HG02759 (cell line): ENCODE measurements around the gene CABCOCO1.

Experiments used
- ATAC-seq: cut with Tn5 transposase; IDR thresholded peaks from one replicate; pipeline ENCODE4 v1.9.1; 2021; ENCODE audit warnings: mild to moderate bottlenecking, moderate library complexity; ENCODE audit not compliant: unreplicated experiment

Gene CABCOCO1, protein sequence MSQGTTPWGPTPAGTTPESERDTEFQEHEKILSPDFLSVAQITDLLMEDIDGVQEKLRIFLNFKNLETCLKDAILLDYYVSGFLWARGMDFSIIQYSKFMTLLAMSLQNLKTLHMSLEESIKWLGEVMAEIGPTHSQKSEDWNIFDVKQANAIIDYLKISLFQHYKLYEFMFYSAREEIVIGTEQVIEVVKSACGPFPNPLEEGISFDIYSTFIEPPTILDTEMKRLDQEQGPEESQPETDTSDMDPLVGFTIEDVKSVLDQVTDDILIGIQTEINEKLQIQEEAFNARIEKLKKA

DNA sequence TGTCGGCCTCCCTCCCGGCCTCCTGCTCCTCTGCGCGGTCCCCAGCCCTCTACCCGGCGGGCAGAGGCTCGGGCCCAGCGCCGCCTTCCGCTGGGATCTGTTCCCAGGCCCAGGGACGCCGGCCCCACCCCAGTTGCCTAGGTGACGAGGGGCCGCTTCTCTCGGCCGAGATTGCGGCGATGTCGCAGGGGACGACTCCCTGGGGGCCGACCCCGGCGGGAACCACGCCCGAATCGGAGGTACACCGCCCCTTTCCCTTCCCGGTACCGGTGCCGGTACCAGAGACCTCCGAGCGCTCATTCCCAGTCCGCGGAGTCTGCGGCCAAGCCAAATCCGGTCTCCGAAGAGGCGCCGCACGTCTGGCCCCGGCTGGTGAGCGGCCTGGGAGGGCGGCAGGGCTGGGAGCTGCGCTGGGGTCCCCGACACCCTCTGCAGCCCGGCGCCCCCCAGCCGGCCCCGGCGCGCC is at the start of gene CABCOCO1:
TSS of gene CABCOCO1 (plus strand) at position 136 of the 466 bp plus-strand sequence. CDS start at position 180, 44 bp downstream.
- ATAC-seq: no peak

DNA sequence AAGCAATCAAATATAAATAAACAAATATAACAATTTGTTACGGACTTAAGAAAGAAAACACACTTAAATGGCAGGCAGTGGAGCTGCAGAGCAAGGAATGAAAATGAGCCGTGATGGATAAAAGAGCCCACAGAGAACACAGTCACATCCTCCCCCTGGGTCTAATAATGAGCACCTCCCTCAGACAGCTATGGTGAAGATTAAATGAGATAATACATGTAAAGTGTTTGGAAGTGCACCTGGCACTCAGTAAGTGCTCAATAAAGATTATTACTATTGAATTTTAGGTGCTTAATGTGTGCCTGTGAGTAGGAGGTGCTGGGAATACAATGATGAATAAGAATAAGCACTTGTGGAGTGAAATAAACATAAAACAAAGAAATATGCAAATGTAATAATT is 49.1 kb upstream of the CABCOCO1 start:
- no peak for ATAC-seq

DNA sequence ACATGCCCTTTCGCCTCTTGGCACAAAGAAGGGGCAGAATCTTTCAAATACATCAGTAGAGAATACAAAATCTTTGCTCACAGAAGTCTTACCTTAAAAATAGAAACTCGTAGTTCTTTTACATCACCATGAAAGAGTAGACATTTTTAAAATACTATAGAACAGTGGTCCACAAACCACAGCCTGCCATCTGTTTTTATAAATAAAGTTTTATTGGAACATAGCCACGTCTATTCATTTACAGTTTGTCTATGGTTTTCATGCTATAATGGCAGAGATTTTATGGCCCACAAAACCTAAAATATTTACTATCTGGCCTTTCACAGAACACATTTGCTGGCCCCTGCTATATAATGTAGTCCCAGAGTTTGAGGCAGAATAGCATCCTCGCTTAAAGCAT is 46.1 kb upstream of the CABCOCO1 start:
- ATAC-seq: no peak

DNA sequence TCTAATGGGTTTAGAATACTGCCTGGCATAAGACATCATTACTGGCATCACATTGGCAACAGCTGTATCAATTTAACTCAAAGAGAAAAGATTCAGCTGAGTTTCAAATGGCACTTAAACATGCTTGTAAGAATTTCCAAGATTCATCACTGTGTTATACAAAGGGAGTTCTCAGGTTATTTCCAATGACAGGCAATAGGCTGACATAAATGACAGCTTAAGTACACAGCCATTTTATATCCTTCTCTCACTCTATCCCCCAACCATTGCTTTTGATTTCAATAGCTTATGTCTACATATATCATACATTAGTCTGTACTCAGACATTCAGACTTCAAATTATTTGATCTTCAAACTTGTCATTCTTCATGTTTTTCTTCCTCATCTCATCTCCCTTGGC is 45.5 kb upstream of the CABCOCO1 start:
- ATAC-seq: no peak

DNA sequence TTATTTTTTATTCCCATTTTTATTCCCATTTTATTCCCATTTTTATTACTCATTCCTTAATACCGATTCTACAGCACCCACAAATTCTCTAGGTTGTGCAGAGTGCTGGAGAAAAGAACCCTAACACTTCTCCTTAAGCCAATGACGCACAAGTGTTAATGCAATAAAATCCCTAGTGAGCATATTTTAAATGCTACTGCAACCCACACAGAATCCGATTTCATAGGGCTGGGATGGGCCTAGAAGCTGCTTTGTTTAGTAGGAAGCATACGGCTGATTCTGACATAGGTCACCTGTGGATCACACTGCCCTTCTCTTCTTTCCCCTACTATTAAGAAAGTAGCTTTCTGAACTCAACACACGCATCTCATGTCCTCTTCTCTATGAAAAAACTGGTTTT is 45.1 kb upstream of the CABCOCO1 start:
- no peak for ATAC-seq

DNA sequence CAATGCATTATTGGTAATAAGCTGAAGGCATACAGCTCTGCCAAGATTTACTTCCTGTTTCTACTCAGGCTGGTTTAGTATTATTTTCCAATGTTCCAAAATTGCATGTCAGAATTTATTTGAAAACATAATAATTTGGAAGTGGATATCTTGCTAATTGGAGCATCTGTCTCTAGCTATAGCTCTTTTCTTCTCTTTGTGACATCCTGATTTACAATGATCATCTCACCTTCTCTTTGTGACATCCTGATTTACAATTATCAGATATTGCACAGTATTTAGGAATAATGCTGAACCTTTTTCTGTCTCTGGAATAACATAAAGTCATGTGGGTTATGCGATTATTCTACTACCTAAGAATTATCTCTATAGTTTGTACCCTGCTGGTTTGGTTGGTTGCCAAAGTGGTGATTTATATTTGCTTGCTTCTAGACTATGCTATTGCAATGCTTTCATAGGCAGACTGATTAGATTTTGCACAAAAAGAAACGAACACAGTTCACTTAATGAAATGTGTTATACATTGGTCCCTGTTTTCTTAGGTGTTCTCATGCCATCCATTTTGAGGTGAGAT is 44.3 kb upstream of the CABCOCO1 start:
- no peak for ATAC-seq

DNA sequence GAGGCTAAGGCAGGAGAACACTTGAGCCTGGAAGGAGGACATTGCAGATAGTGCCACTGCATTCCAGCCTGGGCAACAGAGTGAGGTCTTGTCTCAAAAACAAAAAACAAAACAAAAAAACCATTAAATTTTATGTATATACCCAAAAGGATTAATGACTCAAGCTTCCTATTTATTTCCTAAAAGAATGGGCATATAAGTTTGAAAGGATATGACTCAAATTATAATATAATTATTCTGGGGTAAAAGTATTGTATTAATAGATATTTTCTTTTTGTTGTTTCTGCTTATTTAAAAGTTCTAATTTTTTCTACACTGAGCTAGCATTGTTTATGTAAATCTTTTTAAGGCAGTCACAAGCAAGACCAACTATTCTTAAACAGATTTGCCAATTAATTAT is 42.2 kb upstream of the CABCOCO1 start:
- no peak for ATAC-seq

DNA sequence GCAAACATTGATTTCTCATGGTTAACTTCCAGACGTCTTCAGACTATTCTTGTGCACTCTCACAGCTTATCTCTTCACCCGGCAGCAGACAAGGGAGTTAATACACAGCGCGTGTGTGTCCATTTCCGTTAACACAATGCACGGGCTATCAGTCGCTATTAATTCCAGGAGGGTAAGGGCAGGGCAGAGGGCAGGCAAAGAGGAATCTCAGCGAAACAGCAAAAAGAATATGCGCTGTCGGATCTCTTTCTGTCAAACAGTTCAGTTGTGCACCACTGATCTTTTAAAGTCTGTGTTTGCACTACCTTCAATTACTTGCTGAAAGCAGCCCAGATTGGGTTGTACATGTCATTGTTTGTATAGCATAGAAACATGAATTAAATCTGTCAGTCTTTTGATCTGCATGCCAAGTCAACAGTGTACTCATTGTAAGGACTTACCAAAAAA is 41.1 kb upstream of the CABCOCO1 start:
- ATAC-seq: no peak

DNA sequence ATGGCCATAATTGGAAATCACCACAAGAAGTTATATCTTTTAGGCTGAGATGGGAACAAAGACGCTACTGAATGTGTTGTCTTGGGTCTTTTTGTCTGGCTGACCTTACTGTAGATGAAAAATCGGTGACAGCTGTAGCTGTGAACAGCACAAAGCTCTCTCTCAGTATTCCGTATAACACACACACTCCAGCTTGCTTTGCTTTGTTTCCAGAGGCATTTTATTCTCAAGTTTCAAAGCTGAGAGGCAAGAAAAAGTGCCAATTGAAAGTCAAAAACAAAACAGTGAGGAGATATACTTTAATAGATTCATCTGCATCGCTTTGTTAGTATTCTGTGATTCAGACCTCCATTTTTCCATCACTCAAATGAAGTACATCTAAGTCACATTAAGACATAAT is 39.6 kb upstream of the CABCOCO1 start:
- no peak for ATAC-seq

DNA sequence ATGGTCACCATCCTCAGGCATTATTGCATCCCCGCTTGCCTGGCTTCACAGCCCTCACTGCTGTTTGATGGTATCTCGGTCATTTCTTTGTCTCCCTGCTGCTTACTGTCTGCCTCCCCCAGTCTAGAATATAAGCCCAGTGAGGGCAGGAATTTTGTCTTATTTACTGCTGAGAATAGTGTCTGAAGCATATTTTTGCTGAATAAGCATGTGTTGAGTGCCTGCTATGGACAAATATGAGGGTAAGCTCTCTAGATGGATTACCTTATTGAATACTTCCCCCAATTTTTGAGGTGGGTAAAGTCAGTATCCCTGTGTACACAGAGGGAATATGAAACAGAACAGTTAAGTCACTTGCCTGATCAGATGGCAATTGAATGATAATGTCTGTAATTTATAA is 36.5 kb upstream of the CABCOCO1 start:
- ATAC-seq: no peak

DNA sequence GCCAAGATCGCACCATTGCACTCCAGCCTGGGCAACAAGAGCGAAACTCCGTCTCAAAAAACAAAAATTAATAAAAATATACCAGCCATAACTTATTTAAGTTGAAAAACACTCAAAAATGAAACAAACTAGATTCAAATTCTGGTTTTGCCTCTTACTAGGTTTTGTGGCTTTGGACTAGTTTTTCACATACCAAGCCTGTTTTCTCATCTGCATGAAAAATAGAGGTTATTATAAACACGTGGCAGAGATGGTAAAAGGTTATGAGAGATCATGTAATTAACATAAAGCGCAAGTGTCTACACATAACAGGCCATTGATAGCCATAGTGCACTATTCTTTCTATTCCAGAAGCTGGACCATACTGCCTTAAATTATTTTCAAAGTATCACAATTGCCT is 35.5 kb upstream of the CABCOCO1 start:
- ATAC-seq: no peak

DNA sequence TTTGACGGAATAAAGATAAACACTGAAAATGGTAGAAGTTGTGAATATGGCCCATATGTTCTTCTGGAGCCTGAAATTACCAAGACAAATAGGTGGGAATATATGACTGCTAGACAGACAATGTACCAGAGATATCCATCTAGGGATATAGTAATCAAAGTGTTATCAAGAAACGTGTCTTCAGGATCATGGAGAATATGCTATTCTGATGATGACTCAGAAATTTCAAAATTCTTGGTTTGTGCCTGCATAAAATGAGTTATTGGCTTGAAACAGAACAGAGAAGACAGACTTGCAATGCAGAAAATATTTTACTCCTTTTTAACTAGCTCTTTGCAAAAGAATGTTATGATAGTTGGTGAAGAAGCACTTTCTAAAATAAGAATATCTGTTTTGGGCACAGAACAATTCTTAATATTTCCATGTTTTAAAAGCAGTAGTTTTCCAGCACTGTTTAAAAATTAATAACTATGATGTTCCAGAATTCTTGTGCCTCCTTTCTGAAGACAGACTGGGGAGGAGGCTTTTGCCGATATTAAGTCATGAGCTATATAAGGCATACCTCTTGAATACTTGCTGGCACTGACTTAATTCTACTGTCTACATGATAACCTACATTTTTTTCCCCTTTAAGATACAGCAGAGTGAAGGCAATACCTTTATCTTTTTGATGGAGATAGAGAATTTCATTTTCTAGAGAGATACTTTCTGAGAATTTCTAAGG is 34.4 kb upstream of the CABCOCO1 start:
- no peak for ATAC-seq

DNA sequence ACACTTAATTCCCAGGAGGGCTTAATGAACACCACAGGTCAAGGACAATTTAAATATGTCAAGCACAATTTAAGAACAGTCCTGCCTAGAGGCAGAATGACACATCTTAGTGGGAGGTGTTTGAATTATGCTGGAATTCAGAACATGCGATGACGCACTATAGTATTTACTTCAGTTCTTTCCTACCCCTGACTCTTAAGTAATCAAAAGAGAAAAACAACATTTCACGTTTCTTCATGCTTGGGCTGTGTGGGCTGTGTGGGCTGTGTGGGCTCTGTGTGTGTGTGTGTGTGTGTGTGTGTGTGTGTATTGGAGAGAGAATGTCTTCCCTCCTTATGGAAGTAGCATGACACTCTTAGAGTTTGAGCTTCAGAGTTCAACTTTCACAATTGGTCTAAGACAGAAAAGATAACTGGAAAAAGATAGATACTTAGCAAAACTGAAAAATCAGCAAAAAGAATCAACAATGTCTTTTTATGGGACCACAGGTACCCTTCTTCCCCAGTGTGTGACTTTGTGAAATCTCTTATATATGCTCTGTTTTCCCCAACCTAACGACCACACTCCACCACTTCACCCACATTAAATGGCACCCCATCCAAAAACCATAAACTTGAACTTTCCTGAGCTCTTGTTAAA is 33.7 kb upstream of the CABCOCO1 start:
- ATAC-seq: no peak

DNA sequence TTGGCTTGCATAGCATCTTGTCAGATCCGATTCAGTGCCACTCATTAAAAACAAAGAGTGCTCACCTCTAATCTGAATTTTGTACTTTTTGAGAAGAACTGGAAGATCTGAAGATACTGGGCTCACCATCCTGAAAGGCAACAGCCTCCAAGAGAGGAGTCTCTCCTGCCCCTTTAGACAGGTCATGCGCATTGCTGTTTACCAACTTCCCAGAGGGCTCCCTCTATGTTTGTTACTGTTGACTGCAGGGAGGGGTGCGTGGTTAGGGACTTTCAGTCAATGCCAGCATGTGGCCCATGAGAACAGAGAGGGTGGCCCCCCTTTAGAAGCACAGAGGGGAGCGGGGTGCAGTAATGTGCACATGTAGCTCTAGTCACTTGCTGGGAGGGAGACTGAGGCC is 33.2 kb upstream of the CABCOCO1 start:
- no peak for ATAC-seq

DNA sequence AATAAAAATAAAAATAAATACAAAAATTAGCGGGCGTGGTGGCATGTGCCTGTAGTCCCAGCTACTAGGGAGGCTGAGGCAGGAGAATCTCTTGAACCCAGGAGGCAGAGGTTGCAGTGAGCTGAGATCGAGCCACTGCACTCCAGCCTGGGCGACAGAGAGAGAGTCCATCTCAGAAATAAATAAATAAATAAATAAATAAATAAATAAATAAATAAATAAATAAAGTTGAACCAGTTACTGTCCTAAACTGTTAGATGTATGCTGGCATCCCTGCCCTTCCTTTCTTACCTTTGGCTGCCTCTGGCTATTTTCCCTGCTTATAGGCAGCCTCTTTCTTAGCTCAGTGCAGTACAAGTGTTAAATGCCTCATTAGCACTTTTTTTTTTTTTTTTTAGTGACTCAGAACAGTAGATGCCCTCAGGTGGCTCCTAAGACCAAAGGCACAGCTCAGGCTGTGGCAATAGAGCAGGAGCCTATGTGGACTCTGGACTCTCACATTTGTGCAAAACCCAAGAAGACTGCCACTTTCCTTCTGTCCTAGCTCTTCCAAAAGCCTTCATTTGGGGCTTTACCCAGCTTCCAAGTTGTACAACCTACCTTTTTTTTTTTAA is 30.6 kb upstream of the CABCOCO1 start:
- ATAC-seq: no peak

DNA sequence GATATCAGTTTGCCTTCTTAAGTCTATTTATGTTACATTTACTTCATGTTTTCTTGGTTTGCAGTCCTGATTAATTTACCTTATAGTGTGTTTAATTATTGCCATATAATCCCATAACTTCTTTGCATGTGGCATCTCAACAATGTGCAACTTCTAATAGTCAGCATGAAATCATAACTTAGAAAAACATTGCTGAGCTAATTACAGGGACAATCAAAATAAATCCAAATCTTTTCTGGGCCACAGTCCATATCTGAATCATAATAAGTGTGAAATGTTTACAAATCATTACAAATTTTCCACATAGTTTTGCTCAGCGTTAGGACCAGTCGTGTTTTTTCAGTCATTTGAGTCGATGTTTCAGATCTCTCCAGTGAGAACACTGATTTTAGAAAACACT is 29.1 kb upstream of the CABCOCO1 start:
- ATAC-seq: no peak

DNA sequence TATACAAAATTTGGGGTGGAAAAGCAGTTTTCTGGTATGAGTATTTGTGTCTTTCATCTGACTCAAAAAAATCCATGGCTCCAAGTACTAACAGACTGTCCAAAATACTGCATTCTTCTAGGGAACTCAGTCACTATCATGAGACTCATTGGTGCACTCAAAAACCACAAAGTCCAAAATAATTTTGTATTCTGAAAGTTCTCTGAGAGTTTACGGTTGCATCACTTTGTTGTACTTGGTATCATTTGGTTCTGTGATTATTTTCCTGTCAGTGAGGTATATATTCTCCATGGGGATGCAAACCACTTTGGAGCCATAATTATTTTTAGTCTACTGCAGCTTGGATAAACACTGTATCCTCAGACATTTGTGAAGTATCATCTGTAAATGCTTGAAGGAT is 28.0 kb upstream of the CABCOCO1 start:
- ATAC-seq: no peak

DNA sequence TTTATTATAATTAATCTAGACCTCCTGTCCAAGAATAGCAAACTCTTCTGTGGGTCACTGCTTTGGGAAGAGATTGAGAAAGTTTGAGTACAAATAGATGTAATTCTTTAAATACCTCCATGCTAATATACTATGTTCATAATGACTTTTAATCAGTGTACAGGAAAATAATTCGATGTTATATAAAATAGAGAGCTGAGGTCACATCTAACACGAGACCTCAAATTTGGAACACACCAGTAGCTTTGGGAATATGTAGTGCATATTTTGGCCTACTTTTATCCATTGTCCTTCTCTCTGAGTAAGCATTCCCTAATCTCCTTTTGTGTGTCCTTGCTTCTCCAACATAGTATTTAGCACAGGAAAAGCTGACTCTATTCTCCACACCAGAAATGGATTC is 27.3 kb upstream of the CABCOCO1 start:
- ATAC-seq: no peak

DNA sequence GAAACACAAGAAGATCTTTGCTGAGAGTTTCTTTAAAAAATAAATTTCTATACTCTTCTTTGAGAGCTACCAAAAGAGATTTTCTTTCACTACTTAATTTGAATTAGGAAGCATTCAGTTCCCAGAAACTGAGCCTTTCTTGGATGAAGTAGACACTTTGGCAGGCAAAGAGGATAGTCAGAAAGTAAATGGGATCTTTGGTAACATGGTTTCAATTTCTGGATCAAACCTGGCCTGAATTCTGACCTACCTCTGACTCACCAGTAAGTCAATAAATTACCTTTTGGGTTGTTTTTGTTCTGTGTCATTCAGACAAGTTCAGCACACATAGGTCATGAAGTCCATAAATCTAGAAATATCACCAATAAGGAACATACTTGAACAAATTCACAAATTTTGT is 26.8 kb upstream of the CABCOCO1 start:
- ATAC-seq: no peak

DNA sequence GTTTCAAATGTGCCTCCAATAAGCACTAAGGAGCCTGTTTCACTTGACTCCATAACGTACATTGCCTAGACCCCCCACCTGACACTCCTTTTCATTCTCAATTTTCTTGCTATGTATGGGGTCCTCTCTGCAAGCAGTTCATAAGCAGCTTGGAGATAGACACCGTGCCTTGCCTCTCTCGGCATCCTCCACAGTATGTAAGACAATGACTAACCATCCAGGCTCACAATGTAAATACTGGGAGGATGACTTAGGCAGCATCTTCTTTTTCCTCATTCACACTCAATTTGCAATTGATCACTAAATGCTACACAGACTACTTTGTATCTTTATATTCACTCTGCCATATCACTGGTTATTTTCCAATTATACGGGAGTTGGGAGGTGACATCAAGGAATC is 22.8 kb upstream of the CABCOCO1 start:
- no peak for ATAC-seq

DNA sequence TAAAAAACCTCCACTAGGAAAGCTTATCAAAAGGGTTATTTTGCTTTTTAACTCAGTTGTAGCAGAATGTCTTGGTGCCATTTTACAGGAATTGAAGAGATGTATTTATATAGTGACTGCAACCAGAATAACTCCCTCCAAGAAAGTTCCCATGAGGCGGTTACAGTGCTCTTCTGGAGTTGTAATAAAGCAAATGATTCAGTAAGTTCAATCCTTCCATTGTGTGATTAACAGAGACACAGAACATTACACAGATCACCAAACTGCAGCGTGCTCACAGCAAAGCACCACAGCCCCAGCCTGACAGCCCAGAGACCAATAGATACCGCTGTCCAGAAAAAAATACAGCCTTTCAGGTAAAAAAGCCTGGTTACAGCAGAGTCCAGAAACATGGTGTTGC is 21.9 kb upstream of the CABCOCO1 start:
- no peak for ATAC-seq
